ENCODE results near the gene NEURL1B. TPM values are rescaled to one million over a fixed set of nuclear protein-coding genes. Genes with fewer than 3 reads are reported as not detected.

Gene NEURL1B
- total RNA-seq, 4 donors from 2014 or later: 21.7 to 59.9 (median 41.5) TPM

DNA sequence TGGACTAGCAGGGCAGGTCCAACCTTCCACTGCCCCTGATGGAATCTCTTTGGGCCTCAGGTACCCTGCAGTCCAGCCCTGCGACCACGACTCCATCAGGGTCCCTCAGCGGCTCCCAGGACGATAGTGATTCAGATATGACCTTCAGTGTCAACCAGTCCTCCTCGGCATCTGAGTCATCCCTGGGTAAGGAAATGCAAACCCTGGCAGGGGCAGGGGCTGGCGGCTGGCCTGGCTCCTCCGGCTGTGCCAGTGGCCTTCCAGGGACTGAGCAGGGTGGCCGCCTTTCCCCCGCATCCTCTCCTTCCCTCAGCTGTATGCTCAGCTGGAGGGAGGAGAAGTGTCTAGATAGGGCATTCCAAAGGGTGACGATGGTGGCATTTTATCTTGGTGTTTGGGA lies 45.0 kb downstream of the NEURL1B start:
- no peak for TF ChIP-seq POLR2AphosphoS5 (IDR thresholded peaks at IDR 0.05)
- peak overlapping the region in 3 of 4 donors; percentile 71 to 84 (median 78) for H3K27ac ChIP-seq
- 90% methylated on average over 4 of the region's 10 CpGs; no CpG with 5 or more reads in 1 of the 2 donors for WGBS, 2 donors (ENCODE audit: low coverage in 1 of 2)
- peaks cover 0 to 64% (median 15%) of the 10 kb centered on the region in 3 donors for H3K4me1 ChIP-seq
- H3K9me3 ChIP-seq: no peaks in the 10 kb centered on the region
- H3K4me3 ChIP-seq: no peak overlapping the region
- no peaks in the 10 kb centered on the region for H3K27me3 ChIP-seq
- peaks cover 0 to 47% of the 10 kb centered on the region in 2 donors for H3K36me3 ChIP-seq
- no peak for ATAC-seq

GRCh38 chr5:172686539-172687390 lies 45.7 kb downstream of the NEURL1B start:
- TF ChIP-seq, protein P1, sequence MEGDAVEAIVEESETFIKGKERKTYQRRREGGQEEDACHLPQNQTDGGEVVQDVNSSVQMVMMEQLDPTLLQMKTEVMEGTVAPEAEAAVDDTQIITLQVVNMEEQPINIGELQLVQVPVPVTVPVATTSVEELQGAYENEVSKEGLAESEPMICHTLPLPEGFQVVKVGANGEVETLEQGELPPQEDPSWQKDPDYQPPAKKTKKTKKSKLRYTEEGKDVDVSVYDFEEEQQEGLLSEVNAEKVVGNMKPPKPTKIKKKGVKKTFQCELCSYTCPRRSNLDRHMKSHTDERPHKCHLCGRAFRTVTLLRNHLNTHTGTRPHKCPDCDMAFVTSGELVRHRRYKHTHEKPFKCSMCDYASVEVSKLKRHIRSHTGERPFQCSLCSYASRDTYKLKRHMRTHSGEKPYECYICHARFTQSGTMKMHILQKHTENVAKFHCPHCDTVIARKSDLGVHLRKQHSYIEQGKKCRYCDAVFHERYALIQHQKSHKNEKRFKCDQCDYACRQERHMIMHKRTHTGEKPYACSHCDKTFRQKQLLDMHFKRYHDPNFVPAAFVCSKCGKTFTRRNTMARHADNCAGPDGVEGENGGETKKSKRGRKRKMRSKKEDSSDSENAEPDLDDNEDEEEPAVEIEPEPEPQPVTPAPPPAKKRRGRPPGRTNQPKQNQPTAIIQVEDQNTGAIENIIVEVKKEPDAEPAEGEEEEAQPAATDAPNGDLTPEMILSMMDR (IDR thresholded peaks at IDR 0.05): no peak
- TF ChIP-seq EP300 (IDR thresholded peaks at IDR 0.05): no peak
- no peak for TF ChIP-seq POLR2AphosphoS5 (IDR thresholded peaks at IDR 0.05)
- TF ChIP-seq POLR2A (IDR thresholded peaks at IDR 0.05): no peak
- peak overlapping the region in 3 of 4 donors; percentile 71 to 84 (median 78) for H3K27ac ChIP-seq
- peaks cover 0 to 64% (median 15%) of the 10 kb centered on the region in 3 donors for H3K4me1 ChIP-seq
- H3K36me3 ChIP-seq: peaks cover 0 to 47% of the 10 kb centered on the region in 2 donors
- WGBS, 2 donors (ENCODE audit: low coverage in 1 of 2): 52 to 84% methylated on average over 5 to 10 of the region's 37 CpGs
- no peaks in the 10 kb centered on the region for H3K9me3 ChIP-seq
- ATAC-seq: no peak
- no peak overlapping the region for H3K4me3 ChIP-seq
- H3K27me3 ChIP-seq: no peaks in the 10 kb centered on the region

GRCh38 chr5:172687940-172688339 lies 46.9 kb downstream of the NEURL1B start:
- TF ChIP-seq, protein P1 (IDR thresholded peaks at IDR 0.05): no peak
- TF ChIP-seq POLR2A (IDR thresholded peaks at IDR 0.05) (no peak), POLR2AphosphoS5 (IDR thresholded peaks at IDR 0.05) (no peak), EP300 (IDR thresholded peaks at IDR 0.05) (no peak)
- WGBS, 2 donors (ENCODE audit: low coverage in 1 of 2): 43 to 68% methylated on average over 1 to 4 of the region's 4 CpGs
- peaks cover 0 to 42% of the 10 kb centered on the region in 2 donors for H3K36me3 ChIP-seq
- peak overlapping the region; percentile 6 to 84 (median 74) for H3K27ac ChIP-seq
- no peaks in the 10 kb centered on the region for H3K9me3 ChIP-seq
- no peaks in the 10 kb centered on the region for H3K27me3 ChIP-seq
- no peak for ATAC-seq
- peaks cover 0 to 71% (median 15%) of the 10 kb centered on the region in 3 donors for H3K4me1 ChIP-seq
- H3K4me3 ChIP-seq: no peak overlapping the region

DNA sequence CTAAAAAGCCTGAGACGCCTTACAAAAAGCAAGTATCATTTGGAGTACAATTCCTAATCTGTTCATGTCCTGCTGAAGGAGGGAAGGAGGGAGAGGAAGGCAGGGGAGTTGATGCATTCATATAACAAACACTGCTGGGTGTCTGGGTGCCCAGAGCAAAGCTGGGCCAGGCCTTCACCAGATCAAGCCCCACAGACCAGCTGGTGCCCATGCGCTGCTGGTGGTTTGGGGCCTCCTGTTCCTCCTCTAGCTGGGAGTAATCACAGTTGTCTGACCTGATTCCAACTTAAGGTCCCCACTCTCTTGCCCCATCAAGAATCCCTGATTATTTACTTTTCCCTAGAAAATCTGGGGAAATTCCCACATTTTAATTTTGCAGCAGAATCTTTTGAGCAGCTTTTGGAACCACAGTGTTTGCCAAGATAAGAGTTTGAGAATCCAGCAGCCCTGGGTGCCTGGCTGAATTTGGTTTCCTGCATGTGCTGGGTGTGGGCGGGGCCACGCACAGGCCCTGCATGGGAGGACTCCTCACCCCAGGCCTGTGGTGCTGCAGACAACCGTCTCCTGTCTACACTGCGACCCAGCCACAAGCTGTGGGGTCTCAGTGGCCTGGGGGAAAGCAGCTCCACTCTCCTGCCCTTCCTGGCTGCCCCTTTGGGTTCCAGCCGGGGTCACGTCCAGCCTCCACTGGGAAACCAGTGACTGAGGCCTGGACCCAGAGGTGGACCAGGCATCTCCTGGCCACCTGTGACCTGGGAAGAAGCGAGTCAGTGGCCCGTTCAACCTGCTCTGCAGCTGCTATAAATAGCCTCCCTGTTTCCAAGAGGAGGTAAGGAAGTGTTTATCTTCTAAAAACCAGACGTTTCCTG lies 47.5 kb downstream of the NEURL1B start:
- ATAC-seq: peak; percentile 56
- peak overlapping the region; percentile 6 to 84 (median 74) for H3K27ac ChIP-seq
- 8 to 34% methylated on average over 2 of the region's 11 CpGs for WGBS, 2 donors (ENCODE audit: low coverage in 1 of 2)
- no peak for TF ChIP-seq POLR2A (IDR thresholded peaks at IDR 0.05)
- TF ChIP-seq EP300 (IDR thresholded peaks at IDR 0.05): no peak
- no peak for TF ChIP-seq POLR2AphosphoS5 (IDR thresholded peaks at IDR 0.05)
- TF ChIP-seq, protein P1 (IDR thresholded peaks at IDR 0.05): no peak
- H3K27me3 ChIP-seq: no peaks in the 10 kb centered on the region
- no peak overlapping the region for H3K4me3 ChIP-seq
- no peaks in the 10 kb centered on the region for H3K9me3 ChIP-seq
- H3K36me3 ChIP-seq: peaks cover 0 to 38% of the 10 kb centered on the region in 2 donors
- peaks cover 0 to 77% (median 15%) of the 10 kb centered on the region in 3 donors for H3K4me1 ChIP-seq

GRCh38 chr5:172689218-172689572 lies 48.1 kb downstream of the NEURL1B start:
- Histone ChIP-seq H3K27ac (peak overlapping the region in 3 of 4 donors; percentile 71 to 84 (median 78)), H3K4me3 (no peak overlapping the region), H3K9me3 (no peaks in the 10 kb centered on the region), H3K4me1 (peaks cover 0 to 77% (median 15%) of the 10 kb centered on the region in 3 donors), H3K36me3 (peaks cover 0 to 33% of the 10 kb centered on the region in 2 donors), H3K27me3 (no peaks in the 10 kb centered on the region)
- 28 to 51% methylated on average over 6 to 7 of the region's 7 CpGs for WGBS, 2 donors (ENCODE audit: low coverage in 1 of 2)
- TF ChIP-seq EP300 (IDR thresholded peaks at IDR 0.05) (no peak), POLR2AphosphoS5 (IDR thresholded peaks at IDR 0.05) (no peak)
- TF ChIP-seq, protein P1 (IDR thresholded peaks at IDR 0.05): no peak
- ATAC-seq: no peak

Measured in gastroesophageal sphincter (tissue), 4 donors.